Stimulated activated CD8-positive, alpha-beta memory T cell treated with anti-CD3 and anti-CD28 coated beads, Interleukin-2, amount 100 ng/mL, for 1 hour (primary cell): ENCODE data around the gene MROH2A.

Source experiments
- DNase-seq, 2 donors: peaks; one replicate each; pipeline ENCODE4 v3.0.0-alpha.2; 2020; ENCODE audit warnings: low read depth in 2 of 2

The MROH2A gene

GRCh38 chr2:233818639-233819621, 40.8 kb downstream of the MROH2A start:
- no peak for DNase-seq

GRCh38 chr2:233819884-233820773, 42.0 kb downstream of the MROH2A start:
- DNase-seq, result no peak

- DNase-seq, result no peak
Measured at GRCh38 chr2:233820774-233821105, 42.6 kb downstream of the MROH2A start.

GRCh38 chr2:233821196-233821595, 43.1 kb downstream of the MROH2A start:
- no peak for DNase-seq

- no peak for DNase-seq
Measured at GRCh38 chr2:233821709-233822100, 43.6 kb downstream of the MROH2A start.

- no peak for DNase-seq
Measured at GRCh38 chr2:233822101-233822771, 44.1 kb downstream of the MROH2A start.

- no peak for DNase-seq
Measured at GRCh38 chr2:233822781-233823730, 44.9 kb downstream of the MROH2A start.

- no peak for DNase-seq
Measured at GRCh38 chr2:233823731-233824121, 45.6 kb downstream of the MROH2A start.

GRCh38 chr2:233824373-233824772, 46.2 kb downstream of the MROH2A start:
- no peak for DNase-seq

- no peak for DNase-seq
Measured at GRCh38 chr2:233828546-233829192, 50.5 kb downstream of the MROH2A start.

- no peak for DNase-seq
Measured at GRCh38 chr2:233829193-233830110, 51.3 kb downstream of the MROH2A start.

GRCh38 chr2:233830111-233830802, 52.1 kb downstream of the MROH2A start:
- no peak for DNase-seq

- no peak for DNase-seq
Measured at GRCh38 chr2:233831011-233831721, 53.0 kb downstream of the MROH2A start.

GRCh38 chr2:233831861-233832260, 53.7 kb downstream of the MROH2A start:
- no peak for DNase-seq

GRCh38 chr2:233832414-233832813, 54.3 kb downstream of the MROH2A start:
- DNase-seq, result no peak

GRCh38 chr2:233832869-233833311, 54.8 kb downstream of the MROH2A start:
- no peak for DNase-seq

- DNase-seq, result no peak
Measured at GRCh38 chr2:233833345-233833744, 55.2 kb downstream of the MROH2A start.
